Renal cortex interstitium (tissue), 11 donors: ENCODE data around the gene CBX1. TPM values are rescaled to one million over a fixed set of nuclear protein-coding genes. Genes with fewer than 3 reads are reported as not detected.

Experiments
- DNase-seq, 11 donors: peaks; one replicate each; pipeline ENCODE4 v3.0.0-alpha.2; 2013; ENCODE audit warnings: low read depth in 9 of 11, low spot score in 4 of 11; ENCODE audit errors: extremely low read depth in 1 of 11
- polyA plus RNA-seq, 3 donors: library from polyadenylated mRNA; unstranded; fragments of 120-200 nt; gene quantifications; one replicate each; pipeline ENCODE4 v1.2.1, GENCODE V29; 2013; ENCODE audit not compliant: insufficient read length in 3 of 3

Gene CBX1
- polyA plus RNA-seq, 3 donors = 166 to 209 (median 197) TPM

- DNase-seq = no peak
Measured at GRCh38 chr17:48129981-48130380, 28.7 kb upstream of the CBX1 start.

- DNase-seq = no peak
Measured at GRCh38 chr17:48128400-48128799, 27.1 kb upstream of the CBX1 start.

- DNase-seq = no peak
Measured at GRCh38 chr17:48127371-48128051, 26.2 kb upstream of the CBX1 start.

GRCh38 chr17:48126532-48126850, 25.2 kb upstream of the CBX1 start:
- no peak for DNase-seq

- DNase-seq = no peak
Measured at GRCh38 chr17:48125829-48126531, 24.7 kb upstream of the CBX1 start.

DNA sequence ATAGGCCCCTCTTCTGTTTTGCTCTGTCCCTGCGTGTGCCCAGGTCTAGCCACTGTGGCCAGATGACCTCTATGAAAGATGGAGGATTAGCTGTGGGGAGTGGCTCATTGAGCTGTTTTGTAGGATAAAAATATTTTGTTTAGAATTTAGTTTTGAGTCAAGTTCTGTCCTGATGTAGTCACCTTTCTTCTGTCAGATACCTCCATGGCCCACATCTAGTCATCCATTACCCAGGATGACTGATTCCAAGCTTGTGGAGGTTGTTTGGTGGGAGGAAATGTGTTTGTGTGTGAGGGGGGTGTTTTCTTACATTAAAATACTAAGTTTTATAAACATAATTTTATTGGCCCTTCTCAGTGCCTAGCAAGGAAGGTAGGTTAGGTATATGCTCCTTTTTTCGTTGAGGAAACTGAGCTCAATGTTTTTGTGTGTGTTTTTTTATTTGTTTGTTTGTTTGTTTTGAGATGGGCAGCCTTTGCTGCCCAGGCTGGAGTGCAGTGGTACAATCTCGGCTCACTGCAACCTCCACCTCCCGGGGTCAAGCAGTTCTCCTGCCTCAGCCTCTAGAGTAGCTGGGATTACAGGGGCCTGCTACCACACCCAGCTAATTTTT, 22.6 kb upstream of the CBX1 start:
- DNase-seq = no peak

- no peak for DNase-seq
Measured at GRCh38 chr17:48123111-48123510, 21.8 kb upstream of the CBX1 start.

- no peak for DNase-seq
Measured at GRCh38 chr17:48122665-48123045, 21.4 kb upstream of the CBX1 start.

DNA sequence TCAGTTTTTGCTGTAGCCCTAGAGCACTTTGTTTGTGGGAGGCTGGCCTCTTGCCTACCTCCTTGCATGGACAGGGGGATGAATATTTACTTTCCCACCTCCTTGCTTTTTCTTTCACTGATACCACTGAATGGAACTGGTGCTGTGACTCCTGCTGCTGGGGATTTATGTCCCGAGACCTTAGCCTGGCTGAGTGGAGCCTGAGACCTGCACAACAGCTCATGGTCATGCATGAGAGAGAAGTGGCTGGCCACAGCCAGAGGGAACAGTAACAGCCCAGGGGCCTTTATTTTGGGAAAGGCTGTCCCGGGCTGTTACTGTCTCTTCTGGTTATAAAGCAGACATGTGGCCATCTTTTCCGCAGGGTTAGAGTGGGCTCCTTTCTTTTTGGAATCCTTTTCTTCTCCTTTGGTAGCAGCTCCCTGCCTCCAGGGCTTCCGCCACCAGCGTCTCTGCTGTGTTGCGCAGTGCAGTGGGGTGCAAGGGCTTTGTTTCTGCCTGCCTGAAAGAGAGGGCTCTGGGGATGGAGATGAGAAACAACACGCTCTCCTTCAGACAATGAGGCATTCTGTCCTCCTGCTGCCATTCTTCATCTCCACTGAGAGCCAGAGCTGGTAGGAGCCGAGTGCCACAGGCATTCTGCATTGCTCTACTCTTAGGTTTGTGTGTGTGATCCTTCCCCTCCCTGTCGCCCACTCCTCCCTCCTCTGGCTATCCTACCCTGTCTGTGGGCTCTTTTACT, 20.8 kb upstream of the CBX1 start:
- DNase-seq = peak in 1 of 11 donors; percentile 32

- DNase-seq = no peak
Measured at GRCh38 chr17:48113201-48113676, 12.0 kb upstream of the CBX1 start.

- DNase-seq = no peak
Measured at GRCh38 chr17:48111937-48112241, 10.6 kb upstream of the CBX1 start.

DNA sequence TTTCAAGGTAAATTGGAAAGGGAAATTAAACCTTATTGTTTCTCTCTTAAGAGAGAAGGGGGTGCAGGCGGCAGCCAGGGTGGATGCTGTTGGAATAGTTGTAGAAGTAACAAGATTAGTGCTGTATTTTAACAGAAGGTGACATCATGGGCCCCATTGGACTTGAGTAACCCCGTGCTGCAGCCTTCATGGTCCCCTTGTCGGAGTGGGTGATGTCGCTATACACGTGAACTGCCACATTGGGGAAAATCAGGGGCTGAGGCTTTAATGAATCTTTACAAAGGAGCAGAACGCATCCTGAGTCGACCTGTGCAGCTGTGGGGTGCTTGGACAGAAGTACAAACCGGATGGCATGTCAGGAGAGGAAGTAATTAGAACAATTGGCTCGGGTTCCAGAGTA, 9.5 kb upstream of the CBX1 start:
- DNase-seq = no peak

DNA sequence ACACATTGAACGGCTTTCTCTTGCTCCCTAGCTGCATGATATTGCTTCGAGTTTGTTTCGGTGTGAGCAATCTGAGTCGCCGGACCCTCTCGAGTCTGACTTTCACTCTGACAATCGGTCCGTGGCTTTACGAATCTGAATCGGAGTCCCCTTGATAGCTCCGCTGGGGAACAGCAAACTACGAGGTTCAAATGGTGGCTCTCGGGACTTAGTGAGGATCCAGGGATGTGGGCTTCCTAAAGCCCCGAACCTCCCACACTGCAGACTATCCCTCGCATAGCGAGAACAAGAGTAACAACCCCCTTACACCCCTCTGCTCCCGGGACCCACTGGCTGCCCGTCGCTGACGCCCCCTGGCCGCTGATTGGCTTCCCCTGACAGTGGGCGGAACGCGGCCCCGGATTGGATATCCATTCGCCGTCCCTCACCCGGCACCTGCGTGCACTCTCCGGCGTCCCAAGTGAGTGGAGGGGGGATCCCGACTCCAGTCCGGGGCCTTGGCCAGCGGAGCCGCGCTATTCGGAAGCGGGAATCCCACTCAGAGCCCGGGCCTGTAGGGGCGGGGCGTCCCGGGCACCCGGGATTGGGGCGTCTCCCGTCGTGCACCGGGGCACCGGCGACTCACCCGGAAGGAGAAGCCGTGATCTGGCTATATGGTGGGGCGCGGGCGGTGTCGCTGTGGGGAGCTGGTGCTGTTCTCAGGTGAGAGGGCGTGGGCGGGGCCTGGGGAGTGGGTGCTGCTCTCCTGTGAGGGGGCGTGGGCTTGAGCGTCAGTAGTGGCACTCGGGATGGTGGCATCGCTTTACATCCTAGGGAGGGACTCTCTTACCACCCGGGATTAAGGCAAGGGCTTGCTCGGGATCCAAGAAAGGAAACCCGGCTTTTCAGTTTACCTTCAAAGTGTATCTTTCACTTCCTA, 6.1 kb upstream of the CBX1 start, which contains the start of gene SNX11:
Gene SNX11 (plus strand): TSS at position 630 of the 919 bp plus-strand sequence. CDS start 4,278 bp downstream, outside the sequence.
- peak; percentile 73 to 89 (median 84) for DNase-seq

DNA sequence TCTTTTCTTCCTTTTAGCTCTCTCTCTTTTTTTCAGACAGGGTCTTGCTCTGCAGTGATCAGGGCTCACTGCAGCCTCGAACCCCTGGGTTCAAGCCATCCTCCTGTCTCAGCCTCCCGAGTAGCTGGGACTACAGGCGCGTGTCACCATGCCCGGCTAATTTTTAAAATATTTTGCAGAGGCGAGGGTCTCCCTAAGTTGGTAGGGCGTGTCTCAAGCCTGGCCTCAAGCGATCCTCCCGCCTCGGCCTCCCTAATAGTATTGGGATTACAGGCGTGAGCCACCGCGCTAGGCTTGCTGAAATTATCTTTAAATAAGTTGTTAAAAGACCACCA, 5.5 kb upstream of the CBX1 start:
- no peak for DNase-seq

GRCh38 chr17:48104440-48104839, 3.2 kb upstream of the CBX1 start:
- DNase-seq = no peak

DNA sequence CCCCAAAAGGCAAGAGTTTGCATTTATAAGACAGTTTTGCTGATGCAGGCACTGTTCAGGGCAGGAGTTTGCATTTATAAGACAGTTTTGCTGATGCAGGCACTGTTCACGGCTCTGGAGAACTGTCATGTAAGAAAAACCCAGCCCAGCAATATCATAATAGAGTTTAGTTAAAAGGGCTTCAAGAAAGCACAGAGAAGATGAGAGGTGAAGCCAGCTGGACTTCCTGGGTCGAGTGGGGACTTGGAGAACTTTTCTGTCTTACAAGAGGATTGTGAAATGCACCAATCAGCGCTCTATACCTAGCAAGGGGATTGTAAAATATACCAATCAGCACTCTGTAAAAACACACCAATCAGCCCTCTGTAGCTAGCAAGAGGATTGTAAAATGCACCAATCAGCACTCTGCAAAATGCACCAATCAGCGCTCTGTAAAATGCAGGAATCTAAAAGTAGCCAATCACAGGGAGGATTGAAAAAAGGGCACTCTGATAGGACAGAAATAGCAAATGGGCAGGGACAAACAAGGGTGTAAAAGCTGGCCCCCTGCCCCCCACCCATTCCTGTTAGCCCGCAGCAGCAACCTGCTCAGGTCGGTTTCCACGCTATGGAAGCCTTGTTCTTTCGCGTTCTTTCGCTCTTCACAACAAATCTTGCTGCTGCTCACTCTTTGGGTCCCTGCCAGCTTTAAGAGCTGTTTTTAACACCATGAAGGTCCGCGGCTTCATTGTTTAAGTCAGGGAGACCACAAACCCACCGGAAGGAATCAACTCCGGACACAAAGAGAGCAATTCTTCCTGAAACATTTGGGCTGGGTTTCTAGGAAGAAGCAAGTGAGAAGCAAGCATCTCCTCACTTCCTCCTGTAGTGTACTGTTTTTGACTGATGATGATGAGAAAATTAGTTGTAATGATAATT, 1.8 kb upstream of the CBX1 start:
- DNase-seq = no peak

GRCh38 chr17:48102043-48102750, 919 bp upstream of the CBX1 start:
- no peak for DNase-seq
